ENCODE data around the gene SPECC1.
A peak's percentile ranks its signal among the peaks of the same experiment; 100 is the strongest.

Gene SPECC1

GRCh38 chr17:20068445-20068844 is 59.3 kb downstream of the SPECC1 start:
- Histone ChIP-seq H3K27me3 (replicated peaks; ENCODE audit: control insufficient read depth, insufficient read depth, low read length) (no peaks in the 10 kb centered on the region), H3K36me3 (ENCODE audit: control insufficient read depth, insufficient read depth, low read length) (no peaks in the 10 kb centered on the region), H3K4me3 (replicated peaks; ENCODE audit: low read depth, low read length) (no peak overlapping the region)
- no peak for DNase-seq (ENCODE audit: extremely low read depth, insufficient read length)
- TF ChIP-seq CTCF (IDR thresholded peaks at IDR 0.05; ENCODE audit: insufficient read depth, low read length, poor library complexity, severe bottlenecking): no peak

GRCh38 chr17:20071824-20072691 is 62.9 kb downstream of the SPECC1 start:
- Histone ChIP-seq H3K4me3 (replicated peaks; ENCODE audit: low read depth, low read length) (no peak overlapping the region), H3K36me3 (ENCODE audit: control insufficient read depth, insufficient read depth, low read length) (no peaks in the 10 kb centered on the region), H3K27me3 (replicated peaks; ENCODE audit: control insufficient read depth, insufficient read depth, low read length) (no peaks in the 10 kb centered on the region)
- no peak for DNase-seq (ENCODE audit: extremely low read depth, insufficient read length)
- no peak for TF ChIP-seq CTCF (IDR thresholded peaks at IDR 0.05; ENCODE audit: insufficient read depth, low read length, poor library complexity, severe bottlenecking)

GRCh38 chr17:20072692-20072992 is 63.5 kb downstream of the SPECC1 start:
- no peaks in the 10 kb centered on the region for H3K27me3 ChIP-seq (replicated peaks; ENCODE audit: control insufficient read depth, insufficient read depth, low read length)
- no peak overlapping the region for H3K4me3 ChIP-seq (replicated peaks; ENCODE audit: low read depth, low read length)
- H3K36me3 ChIP-seq (ENCODE audit: control insufficient read depth, insufficient read depth, low read length): no peaks in the 10 kb centered on the region
- DNase-seq (ENCODE audit: extremely low read depth, insufficient read length): no peak
- TF ChIP-seq CTCF (IDR thresholded peaks at IDR 0.05; ENCODE audit: insufficient read depth, low read length, poor library complexity, severe bottlenecking): no peak

GRCh38 chr17:20073055-20073979 is 64.2 kb downstream of the SPECC1 start:
- DNase-seq (ENCODE audit: extremely low read depth, insufficient read length): no peak
- H3K27me3 ChIP-seq (replicated peaks; ENCODE audit: control insufficient read depth, insufficient read depth, low read length): no peaks in the 10 kb centered on the region
- peak overlapping the region; percentile 28 for H3K4me3 ChIP-seq (replicated peaks; ENCODE audit: low read depth, low read length)
- H3K36me3 ChIP-seq (ENCODE audit: control insufficient read depth, insufficient read depth, low read length): no peaks in the 10 kb centered on the region
- TF ChIP-seq CTCF (IDR thresholded peaks at IDR 0.05; ENCODE audit: insufficient read depth, low read length, poor library complexity, severe bottlenecking): no peak

GRCh38 chr17:20074001-20074400 is 64.8 kb downstream of the SPECC1 start:
- DNase-seq (ENCODE audit: extremely low read depth, insufficient read length): no peak
- no peak for TF ChIP-seq CTCF (IDR thresholded peaks at IDR 0.05; ENCODE audit: insufficient read depth, low read length, poor library complexity, severe bottlenecking)
- no peaks in the 10 kb centered on the region for H3K27me3 ChIP-seq (replicated peaks; ENCODE audit: control insufficient read depth, insufficient read depth, low read length)
- no peaks in the 10 kb centered on the region for H3K36me3 ChIP-seq (ENCODE audit: control insufficient read depth, insufficient read depth, low read length)
- peak overlapping the region; percentile 28 for H3K4me3 ChIP-seq (replicated peaks; ENCODE audit: low read depth, low read length)
